NB4 (cell line): Measurements from ENCODE around the gene GAS7.

Experiments used
- DNase-seq: peaks from one replicate; pipeline ENCODE4 v3.0.0; 2010; ENCODE audit warnings: low read depth
- H3K4me3 ChIP-seq: one replicate; pipeline ENCODE4 v1.5.1; 2011; ENCODE audit warnings: mild to moderate bottlenecking, low read depth, low read length, moderate library complexity
- MAX ChIP-seq: IDR thresholded peaks from 2 replicates; pipeline ENCODE4 v1.6.1; 2011; ENCODE audit warnings: low read depth, low read length
- MYC ChIP-seq: IDR thresholded peaks from 2 replicates; pipeline ENCODE4 v1.6.1; 2011; ENCODE audit warnings: low read depth, low read length
- POLR2A ChIP-seq: IDR thresholded peaks from 2 replicates; pipeline ENCODE4 v1.6.1; 2011; ENCODE audit warnings: mild to moderate bottlenecking; ENCODE audit not compliant: insufficient read length; ENCODE audit errors: extremely low read depth
- TF ChIP-seq, protein P1 (sequence below): IDR thresholded peaks from one replicate; pipeline ENCODE4 v1.5.1; 2012; ENCODE audit warnings: low read depth, low read length

The GAS7 gene

GRCh38 chr17:10077561-10078299 lies 120.7 kb downstream of the GAS7 start:
- TF ChIP-seq POLR2A (no peak), MAX (no peak), MYC (no peak)
- TF ChIP-seq, protein P1, sequence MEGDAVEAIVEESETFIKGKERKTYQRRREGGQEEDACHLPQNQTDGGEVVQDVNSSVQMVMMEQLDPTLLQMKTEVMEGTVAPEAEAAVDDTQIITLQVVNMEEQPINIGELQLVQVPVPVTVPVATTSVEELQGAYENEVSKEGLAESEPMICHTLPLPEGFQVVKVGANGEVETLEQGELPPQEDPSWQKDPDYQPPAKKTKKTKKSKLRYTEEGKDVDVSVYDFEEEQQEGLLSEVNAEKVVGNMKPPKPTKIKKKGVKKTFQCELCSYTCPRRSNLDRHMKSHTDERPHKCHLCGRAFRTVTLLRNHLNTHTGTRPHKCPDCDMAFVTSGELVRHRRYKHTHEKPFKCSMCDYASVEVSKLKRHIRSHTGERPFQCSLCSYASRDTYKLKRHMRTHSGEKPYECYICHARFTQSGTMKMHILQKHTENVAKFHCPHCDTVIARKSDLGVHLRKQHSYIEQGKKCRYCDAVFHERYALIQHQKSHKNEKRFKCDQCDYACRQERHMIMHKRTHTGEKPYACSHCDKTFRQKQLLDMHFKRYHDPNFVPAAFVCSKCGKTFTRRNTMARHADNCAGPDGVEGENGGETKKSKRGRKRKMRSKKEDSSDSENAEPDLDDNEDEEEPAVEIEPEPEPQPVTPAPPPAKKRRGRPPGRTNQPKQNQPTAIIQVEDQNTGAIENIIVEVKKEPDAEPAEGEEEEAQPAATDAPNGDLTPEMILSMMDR = no peak
- H3K4me3 ChIP-seq = no peak overlapping the region
- DNase-seq = no peak

DNA sequence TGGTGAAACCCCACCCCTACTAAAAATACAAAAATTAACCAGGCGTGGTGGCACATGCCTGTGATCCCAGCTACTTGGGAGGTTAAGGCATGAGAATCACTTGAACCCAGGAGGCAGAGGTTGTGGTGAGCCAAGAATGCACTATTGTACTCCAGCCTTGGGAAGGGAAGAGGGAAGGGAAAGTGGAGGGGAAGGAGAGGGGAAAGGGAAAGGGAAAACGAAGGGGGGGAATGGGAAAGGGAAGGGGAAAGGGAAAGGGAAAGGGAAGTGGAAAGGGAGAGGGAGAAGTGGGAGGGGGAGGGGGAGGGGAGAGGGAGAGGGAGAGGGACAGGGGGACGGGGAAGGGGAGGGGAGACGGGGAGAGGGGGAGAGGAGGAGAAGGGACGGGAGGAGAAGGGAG lies 122.5 kb downstream of the GAS7 start:
- no peak overlapping the region for H3K4me3 ChIP-seq
- TF ChIP-seq MAX (no peak), MYC (no peak), POLR2A (no peak)
- TF ChIP-seq, protein P1 = no peak
- DNase-seq = no peak

- no peak overlapping the region for H3K4me3 ChIP-seq
- DNase-seq = no peak
Measured at GRCh38 chr17:10073941-10074340, 124.5 kb downstream of the GAS7 start.

GRCh38 chr17:10072556-10073425 lies 125.6 kb downstream of the GAS7 start:
- TF ChIP-seq POLR2A (no peak), MAX (no peak), MYC (no peak)
- TF ChIP-seq, protein P1 = no peak
- no peak for DNase-seq
- H3K4me3 ChIP-seq = no peak overlapping the region

More at GRCh38 chr17:10073941-10074340, 124.5 kb downstream of the GAS7 start:
- TF ChIP-seq MAX = no peak
- TF ChIP-seq POLR2A = no peak
- TF ChIP-seq MYC = no peak
- TF ChIP-seq, protein P1 = no peak

GRCh38 chr17:10072086-10072485 lies 126.3 kb downstream of the GAS7 start:
- TF ChIP-seq MYC (no peak), POLR2A (no peak), MAX (no peak)
- TF ChIP-seq, protein P1 = no peak
- H3K4me3 ChIP-seq = no peak overlapping the region
- no peak for DNase-seq
